ENCODE data around the gene FAAP100.

GRCh38 chr17:81566461-81567126 lies 14.4 kb upstream of the FAAP100 start:
- TF ChIP-seq CTCF (IDR thresholded peaks at IDR 0.05) (no peak), POLR2A (IDR thresholded peaks at IDR 0.05) (no peak)
